GM18499 (cell line): ENCODE data around the gene THRB.
"Not testable (repeated sequence)": the region's sequence is repeated elsewhere in the genome, so short reads cannot be mapped to it uniquely, and the experiment has no call there.

Experiments used
- ATAC-seq: cut with Tn5 transposase; IDR thresholded peaks from one replicate; pipeline ENCODE4 v1.9.1; 2021; ENCODE audit warnings: moderate number of reproducible peaks; ENCODE audit not compliant: insufficient read depth, unreplicated experiment

THRB gene

GRCh38 chr3:24137958-24138875 is 356.4 kb downstream of the THRB start:
- ATAC-seq, result no peak

- no peak for ATAC-seq
These were observed 357.3 kb downstream of the THRB start for GRCh38 chr3:24137334-24137733.

GRCh38 chr3:24136624-24137310 is 357.9 kb downstream of the THRB start:
- ATAC-seq, result no peak

GRCh38 chr3:24135280-24135679 is 359.4 kb downstream of the THRB start:
- ATAC-seq, result no peak

- no peak for ATAC-seq
These were observed 360.7 kb downstream of the THRB start for GRCh38 chr3:24133942-24134341.

GRCh38 chr3:24133436-24133835 is 361.2 kb downstream of the THRB start:
- ATAC-seq, result no peak

GRCh38 chr3:24129549-24129948 is 365.1 kb downstream of the THRB start:
- no peak for ATAC-seq

GRCh38 chr3:24128199-24129005 is 366.2 kb downstream of the THRB start:
- no peak for ATAC-seq

GRCh38 chr3:24123596-24123995 is 371.1 kb downstream of the THRB start:
- no peak for ATAC-seq

GRCh38 chr3:24120434-24120833 is 374.2 kb downstream of the THRB start:
- ATAC-seq, result no peak

- ATAC-seq, result no peak
These were observed 375.3 kb downstream of the THRB start for GRCh38 chr3:24119321-24119751.

GRCh38 chr3:24117508-24117907 is 377.1 kb downstream of the THRB start:
- no peak for ATAC-seq

- ATAC-seq, result no peak
These were observed 382.9 kb downstream of the THRB start for GRCh38 chr3:24111711-24112110.

- ATAC-seq, result no peak
These were observed 384.6 kb downstream of the THRB start for GRCh38 chr3:24110051-24110450.

GRCh38 chr3:24101676-24102168 is 392.9 kb downstream of the THRB start:
- no peak for ATAC-seq

- no peak for ATAC-seq
These were observed 393.8 kb downstream of the THRB start for GRCh38 chr3:24100696-24101402.

- no peak for ATAC-seq
These were observed 397.9 kb downstream of the THRB start for GRCh38 chr3:24096695-24097290.

GRCh38 chr3:24096271-24096670 is 398.4 kb downstream of the THRB start:
- no peak for ATAC-seq

- not testable (repeated sequence) for ATAC-seq
These were observed 399.8 kb downstream of the THRB start for GRCh38 chr3:24094818-24095217.
